Measurements from ENCODE around the gene SP3. TPM values are rescaled to one million over a fixed set of nuclear protein-coding genes. Genes with fewer than 3 reads are reported as not detected.

SP3 gene
- total and polyA plus RNA-seq, 8 donors = 69.0 to 143 (median 122) TPM

DNA sequence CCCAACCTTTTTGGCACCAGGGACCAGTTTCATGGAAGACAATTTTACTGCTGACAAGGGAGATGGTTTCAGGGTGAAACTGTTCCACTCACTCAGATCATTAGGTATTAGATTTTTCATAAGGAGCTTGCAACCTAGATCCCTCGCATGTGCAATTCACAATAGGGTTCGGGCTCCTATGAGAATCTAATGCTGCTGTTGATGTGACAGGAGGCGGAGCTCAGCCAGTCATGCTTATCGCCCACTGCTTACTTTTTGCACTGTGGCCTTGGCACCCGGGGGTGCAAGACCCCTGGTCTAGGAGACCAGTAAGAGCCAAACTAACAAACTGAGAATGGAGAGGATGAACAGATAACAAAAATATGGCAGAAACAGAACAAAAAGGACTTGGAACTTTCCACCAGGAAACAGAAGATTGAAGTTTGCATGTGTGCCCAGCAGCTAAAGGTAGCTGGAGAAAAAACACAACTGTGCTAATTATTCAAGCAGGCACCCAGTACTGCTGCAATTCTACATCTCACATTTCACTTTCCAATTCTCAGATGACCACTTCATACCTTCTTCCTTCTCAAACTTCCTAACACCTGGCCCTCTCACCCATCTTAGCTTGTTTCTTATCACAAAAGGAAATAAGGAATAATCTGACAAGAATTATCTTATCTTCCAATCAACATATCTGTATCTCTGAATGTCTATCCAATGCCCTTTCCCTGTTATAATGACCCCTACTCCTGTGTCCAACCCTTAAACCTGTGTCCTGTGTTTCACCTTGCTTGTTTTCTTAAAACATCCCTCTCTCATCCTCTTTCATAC lies 24.8 kb downstream of the SP3 start:
- H3K4me1 ChIP-seq = peaks cover 4 to 88% of the 10 kb centered on the region in 2 donors
- peak overlapping the region in 1 of 2 donors; percentile 66 for H3K27ac ChIP-seq
- DNase-seq (no peak), ATAC-seq (no peak)
- H3K4me3 ChIP-seq = no peak overlapping the region
- intact Hi-C loops (cut with DNase I) = no loop called here
- H3K36me3 ChIP-seq = no peaks in the 10 kb centered on the region
- TF ChIP-seq, protein P1, sequence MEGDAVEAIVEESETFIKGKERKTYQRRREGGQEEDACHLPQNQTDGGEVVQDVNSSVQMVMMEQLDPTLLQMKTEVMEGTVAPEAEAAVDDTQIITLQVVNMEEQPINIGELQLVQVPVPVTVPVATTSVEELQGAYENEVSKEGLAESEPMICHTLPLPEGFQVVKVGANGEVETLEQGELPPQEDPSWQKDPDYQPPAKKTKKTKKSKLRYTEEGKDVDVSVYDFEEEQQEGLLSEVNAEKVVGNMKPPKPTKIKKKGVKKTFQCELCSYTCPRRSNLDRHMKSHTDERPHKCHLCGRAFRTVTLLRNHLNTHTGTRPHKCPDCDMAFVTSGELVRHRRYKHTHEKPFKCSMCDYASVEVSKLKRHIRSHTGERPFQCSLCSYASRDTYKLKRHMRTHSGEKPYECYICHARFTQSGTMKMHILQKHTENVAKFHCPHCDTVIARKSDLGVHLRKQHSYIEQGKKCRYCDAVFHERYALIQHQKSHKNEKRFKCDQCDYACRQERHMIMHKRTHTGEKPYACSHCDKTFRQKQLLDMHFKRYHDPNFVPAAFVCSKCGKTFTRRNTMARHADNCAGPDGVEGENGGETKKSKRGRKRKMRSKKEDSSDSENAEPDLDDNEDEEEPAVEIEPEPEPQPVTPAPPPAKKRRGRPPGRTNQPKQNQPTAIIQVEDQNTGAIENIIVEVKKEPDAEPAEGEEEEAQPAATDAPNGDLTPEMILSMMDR (IDR thresholded peaks at IDR 0.05) = no peak
- H3K9me3 ChIP-seq = no peaks in the 10 kb centered on the region
- no peaks in the 10 kb centered on the region for H3K27me3 ChIP-seq

- H3K36me3 ChIP-seq = peaks cover 0 to 1% of the 10 kb centered on the region in 2 donors
- H3K27ac ChIP-seq = peak overlapping the region in 1 of 2 donors; percentile 66
- peaks cover 4 to 86% of the 10 kb centered on the region in 2 donors for H3K4me1 ChIP-seq
- intact Hi-C loops (cut with DNase I) = no loop called here
- TF ChIP-seq, protein P1 (IDR thresholded peaks at IDR 0.05) = no peak
- H3K27me3 ChIP-seq = no peaks in the 10 kb centered on the region
- DNase-seq = no peak
- no peak for ATAC-seq
- H3K9me3 ChIP-seq = no peaks in the 10 kb centered on the region
- H3K4me3 ChIP-seq = no peak overlapping the region
Measured at GRCh38 chr2:173938700-173939384, 26.3 kb downstream of the SP3 start.

DNA sequence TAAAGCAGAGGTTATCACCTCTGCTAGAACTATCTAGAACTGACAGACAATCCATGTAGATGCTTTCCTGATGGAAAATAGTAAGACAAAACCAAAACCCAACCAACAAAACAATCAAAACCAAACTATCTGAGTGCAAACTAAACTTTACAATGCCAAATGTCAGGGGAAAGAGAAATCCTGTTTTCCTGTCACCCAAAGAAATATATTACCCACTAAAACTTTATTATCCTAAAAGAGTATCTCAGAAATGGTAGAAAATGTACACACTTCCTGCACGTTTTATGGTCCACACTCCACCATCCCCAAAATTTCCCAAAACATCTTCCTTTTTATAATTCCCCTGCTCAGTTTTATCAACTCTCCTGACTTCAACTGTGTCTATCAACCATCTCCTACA lies 29.9 kb downstream of the SP3 start:
- no peak for ATAC-seq
- TF ChIP-seq, protein P1 (IDR thresholded peaks at IDR 0.05) = no peak
- DNase-seq = no peak
- no peak overlapping the region for H3K27ac ChIP-seq
- no peak overlapping the region for H3K4me3 ChIP-seq
- H3K36me3 ChIP-seq = peaks cover 0 to 12% of the 10 kb centered on the region in 2 donors
- H3K27me3 ChIP-seq = no peaks in the 10 kb centered on the region
- H3K4me1 ChIP-seq = peaks cover 0 to 55% of the 10 kb centered on the region in 2 donors
- H3K9me3 ChIP-seq = no peaks in the 10 kb centered on the region
- intact Hi-C loops (cut with DNase I) = no loop called here

DNA sequence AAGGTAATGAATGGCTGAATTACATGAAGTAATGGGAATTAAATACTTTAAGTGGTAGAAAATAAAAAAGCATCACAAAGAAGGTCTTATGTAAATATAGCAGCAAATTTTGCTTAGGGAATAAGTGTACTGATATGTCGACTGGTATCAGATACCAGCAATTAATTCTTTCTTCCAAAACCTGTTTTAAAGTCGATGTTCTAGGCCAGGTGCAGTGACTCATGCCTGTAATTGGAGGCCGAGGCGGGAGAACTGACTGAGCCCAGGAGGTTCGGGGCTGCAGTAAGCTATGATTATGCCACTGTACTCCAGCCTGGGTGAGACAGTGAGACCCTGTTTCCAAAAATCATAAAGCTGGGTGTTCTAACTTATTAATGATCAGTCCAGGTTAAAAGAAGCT lies 30.3 kb downstream of the SP3 start:
- H3K4me1 ChIP-seq = peaks cover 0 to 51% of the 10 kb centered on the region in 2 donors

More for the DNA sequence above, 30.3 kb downstream of the SP3 start:
- Histone ChIP-seq H3K4me3 (no peak overlapping the region), H3K9me3 (no peaks in the 10 kb centered on the region), H3K27me3 (no peaks in the 10 kb centered on the region), H3K27ac (no peak overlapping the region), H3K36me3 (peaks cover 0 to 12% of the 10 kb centered on the region in 2 donors)
- DNase-seq = no peak
- TF ChIP-seq, protein P1 (IDR thresholded peaks at IDR 0.05) = no peak
- no peak for ATAC-seq
- intact Hi-C loops (cut with DNase I) = no loop called here

Measured in left lung (tissue), 10 donors.